ENCODE results near the gene VRK2. TPM values are rescaled to one million over a fixed set of nuclear protein-coding genes. Genes with fewer than 3 reads are reported as not detected.

The VRK2 gene
- polyA plus RNA-seq, 1 donor from 2014 or later = 0.45 TPM

GRCh38 chr2:58073008-58073407, 26.4 kb downstream of the VRK2 start:
- Histone ChIP-seq H3K27ac (ENCODE audit: low read length) (no peak overlapping the region), H3K4me3 (ENCODE audit: low read length) (no peak overlapping the region), H3K9ac (ENCODE audit: low read length) (no peak overlapping the region), H3K27me3 (ENCODE audit: insufficient read depth, low read depth, low read length) (no peaks in the 10 kb centered on the region), H4K20me1 (ENCODE audit: insufficient read depth) (no peaks in the 10 kb centered on the region), H3K4me2 (ENCODE audit: low read length) (no peak overlapping the region), H3K36me3 (ENCODE audit: insufficient read depth, low read length) (no peaks in the 10 kb centered on the region), H3K9me2 (ENCODE audit: insufficient read depth, low read length) (no peaks in the 10 kb centered on the region), H3K79me2 (replicated peaks; ENCODE audit: insufficient read depth, low read length) (no peaks in the 10 kb centered on the region), H2AFZ (ENCODE audit: low read depth, low read length) (no peak overlapping the region), H3F3A (ENCODE audit: insufficient read depth, low read length, poor library complexity, severe bottlenecking) (no peaks in the 10 kb centered on the region), H3K9me3 (ENCODE audit: low read length) (peaks cover 3% of the 10 kb centered on the region)
- TF ChIP-seq POLR2AphosphoS5 (IDR thresholded peaks at IDR 0.05) (no peak), MXI1 (conservative IDR thresholded peaks at IDR 0.05; ENCODE audit: poor library complexity, severe bottlenecking) (no peak), EZH2 (IDR thresholded peaks at IDR 0.05; ENCODE audit: borderline replicate concordance, insufficient read depth, low read length, poor library complexity, severe bottlenecking) (no peak), RAD21 (conservative IDR thresholded peaks at IDR 0.05) (no peak), TAF1 (IDR thresholded peaks at IDR 0.05; ENCODE audit: low read depth) (no peak), SMC3 (conservative IDR thresholded peaks at IDR 0.05; ENCODE audit: poor library complexity) (no peak)
- TF ChIP-seq, protein P1, sequence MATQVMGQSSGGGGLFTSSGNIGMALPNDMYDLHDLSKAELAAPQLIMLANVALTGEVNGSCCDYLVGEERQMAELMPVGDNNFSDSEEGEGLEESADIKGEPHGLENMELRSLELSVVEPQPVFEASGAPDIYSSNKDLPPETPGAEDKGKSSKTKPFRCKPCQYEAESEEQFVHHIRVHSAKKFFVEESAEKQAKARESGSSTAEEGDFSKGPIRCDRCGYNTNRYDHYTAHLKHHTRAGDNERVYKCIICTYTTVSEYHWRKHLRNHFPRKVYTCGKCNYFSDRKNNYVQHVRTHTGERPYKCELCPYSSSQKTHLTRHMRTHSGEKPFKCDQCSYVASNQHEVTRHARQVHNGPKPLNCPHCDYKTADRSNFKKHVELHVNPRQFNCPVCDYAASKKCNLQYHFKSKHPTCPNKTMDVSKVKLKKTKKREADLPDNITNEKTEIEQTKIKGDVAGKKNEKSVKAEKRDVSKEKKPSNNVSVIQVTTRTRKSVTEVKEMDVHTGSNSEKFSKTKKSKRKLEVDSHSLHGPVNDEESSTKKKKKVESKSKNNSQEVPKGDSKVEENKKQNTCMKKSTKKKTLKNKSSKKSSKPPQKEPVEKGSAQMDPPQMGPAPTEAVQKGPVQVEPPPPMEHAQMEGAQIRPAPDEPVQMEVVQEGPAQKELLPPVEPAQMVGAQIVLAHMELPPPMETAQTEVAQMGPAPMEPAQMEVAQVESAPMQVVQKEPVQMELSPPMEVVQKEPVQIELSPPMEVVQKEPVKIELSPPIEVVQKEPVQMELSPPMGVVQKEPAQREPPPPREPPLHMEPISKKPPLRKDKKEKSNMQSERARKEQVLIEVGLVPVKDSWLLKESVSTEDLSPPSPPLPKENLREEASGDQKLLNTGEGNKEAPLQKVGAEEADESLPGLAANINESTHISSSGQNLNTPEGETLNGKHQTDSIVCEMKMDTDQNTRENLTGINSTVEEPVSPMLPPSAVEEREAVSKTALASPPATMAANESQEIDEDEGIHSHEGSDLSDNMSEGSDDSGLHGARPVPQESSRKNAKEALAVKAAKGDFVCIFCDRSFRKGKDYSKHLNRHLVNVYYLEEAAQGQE (IDR thresholded peaks at IDR 0.05; ENCODE audit: borderline replicate concordance) = no peak
- TF ChIP-seq, protein P2, sequence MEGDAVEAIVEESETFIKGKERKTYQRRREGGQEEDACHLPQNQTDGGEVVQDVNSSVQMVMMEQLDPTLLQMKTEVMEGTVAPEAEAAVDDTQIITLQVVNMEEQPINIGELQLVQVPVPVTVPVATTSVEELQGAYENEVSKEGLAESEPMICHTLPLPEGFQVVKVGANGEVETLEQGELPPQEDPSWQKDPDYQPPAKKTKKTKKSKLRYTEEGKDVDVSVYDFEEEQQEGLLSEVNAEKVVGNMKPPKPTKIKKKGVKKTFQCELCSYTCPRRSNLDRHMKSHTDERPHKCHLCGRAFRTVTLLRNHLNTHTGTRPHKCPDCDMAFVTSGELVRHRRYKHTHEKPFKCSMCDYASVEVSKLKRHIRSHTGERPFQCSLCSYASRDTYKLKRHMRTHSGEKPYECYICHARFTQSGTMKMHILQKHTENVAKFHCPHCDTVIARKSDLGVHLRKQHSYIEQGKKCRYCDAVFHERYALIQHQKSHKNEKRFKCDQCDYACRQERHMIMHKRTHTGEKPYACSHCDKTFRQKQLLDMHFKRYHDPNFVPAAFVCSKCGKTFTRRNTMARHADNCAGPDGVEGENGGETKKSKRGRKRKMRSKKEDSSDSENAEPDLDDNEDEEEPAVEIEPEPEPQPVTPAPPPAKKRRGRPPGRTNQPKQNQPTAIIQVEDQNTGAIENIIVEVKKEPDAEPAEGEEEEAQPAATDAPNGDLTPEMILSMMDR (IDR thresholded peaks at IDR 0.05; ENCODE audit: poor library complexity, severe bottlenecking) = no peak

GRCh38 chr2:58073751-58074150, 27.1 kb downstream of the VRK2 start:
- Histone ChIP-seq H3F3A (ENCODE audit: insufficient read depth, low read length, poor library complexity, severe bottlenecking) (no peaks in the 10 kb centered on the region), H3K36me3 (ENCODE audit: insufficient read depth, low read length) (no peaks in the 10 kb centered on the region), H4K20me1 (ENCODE audit: insufficient read depth) (no peaks in the 10 kb centered on the region), H3K4me2 (ENCODE audit: low read length) (no peak overlapping the region), H3K27ac (ENCODE audit: low read length) (no peak overlapping the region), H3K79me2 (replicated peaks; ENCODE audit: insufficient read depth, low read length) (no peaks in the 10 kb centered on the region), H3K4me3 (ENCODE audit: low read length) (no peak overlapping the region), H3K9me2 (ENCODE audit: insufficient read depth, low read length) (no peaks in the 10 kb centered on the region), H3K9ac (ENCODE audit: low read length) (no peak overlapping the region), H3K27me3 (ENCODE audit: insufficient read depth, low read depth, low read length) (no peaks in the 10 kb centered on the region), H3K9me3 (ENCODE audit: low read length) (peaks cover 3% of the 10 kb centered on the region), H2AFZ (ENCODE audit: low read depth, low read length) (no peak overlapping the region)
- TF ChIP-seq SMC3 (conservative IDR thresholded peaks at IDR 0.05; ENCODE audit: poor library complexity) (no peak), RAD21 (conservative IDR thresholded peaks at IDR 0.05) (no peak), MXI1 (conservative IDR thresholded peaks at IDR 0.05; ENCODE audit: poor library complexity, severe bottlenecking) (no peak)

DNA sequence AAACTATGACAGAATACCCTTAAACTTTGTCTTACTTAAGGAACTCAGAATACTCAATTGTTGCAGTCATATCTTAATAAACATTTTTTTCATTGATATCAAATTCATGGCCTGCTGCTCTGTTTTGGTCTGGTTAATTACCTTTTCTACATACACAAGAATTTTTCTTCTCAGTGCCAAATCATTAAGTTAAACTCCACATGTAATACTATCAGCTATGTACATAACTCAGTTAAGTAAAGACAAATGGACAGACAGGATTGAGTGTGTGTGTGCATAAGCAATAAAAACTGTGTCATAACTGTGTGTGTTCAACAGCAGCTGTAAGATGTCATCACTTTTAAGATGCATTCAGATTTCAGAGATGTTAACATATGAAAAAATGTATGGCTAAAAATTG, 34.4 kb downstream of the VRK2 start:
- no peaks in the 10 kb centered on the region for H3K36me3 ChIP-seq (ENCODE audit: insufficient read depth, low read length)
- no peak overlapping the region for H3K9ac ChIP-seq (ENCODE audit: low read length)
- TF ChIP-seq, protein P2 (IDR thresholded peaks at IDR 0.05; ENCODE audit: poor library complexity, severe bottlenecking) = no peak
- TF ChIP-seq, protein P1 (IDR thresholded peaks at IDR 0.05; ENCODE audit: borderline replicate concordance) = no peak
- TF ChIP-seq SMC3 (conservative IDR thresholded peaks at IDR 0.05; ENCODE audit: poor library complexity) (no peak), POLR2AphosphoS5 (IDR thresholded peaks at IDR 0.05) (no peak), EP300 (conservative IDR thresholded peaks at IDR 0.05; ENCODE audit: poor library complexity, severe bottlenecking) (no peak), MXI1 (conservative IDR thresholded peaks at IDR 0.05; ENCODE audit: poor library complexity, severe bottlenecking) (no peak), EZH2 (IDR thresholded peaks at IDR 0.05; ENCODE audit: borderline replicate concordance, insufficient read depth, low read length, poor library complexity, severe bottlenecking) (no peak), TAF1 (IDR thresholded peaks at IDR 0.05; ENCODE audit: low read depth) (no peak), RAD21 (conservative IDR thresholded peaks at IDR 0.05) (no peak)
- H3K27me3 ChIP-seq (ENCODE audit: insufficient read depth, low read depth, low read length) = no peaks in the 10 kb centered on the region
- no peak overlapping the region for H3K27ac ChIP-seq (ENCODE audit: low read length)
- no peaks in the 10 kb centered on the region for H4K20me1 ChIP-seq (ENCODE audit: insufficient read depth)
- H3K4me2 ChIP-seq (ENCODE audit: low read length) = no peak overlapping the region
- H3K4me3 ChIP-seq (ENCODE audit: low read length) = no peak overlapping the region
- no peak overlapping the region for H2AFZ ChIP-seq (ENCODE audit: low read depth, low read length)
- no peaks in the 10 kb centered on the region for H3K79me2 ChIP-seq (replicated peaks; ENCODE audit: insufficient read depth, low read length)
- no peaks in the 10 kb centered on the region for H3K9me2 ChIP-seq (ENCODE audit: insufficient read depth, low read length)
- no peaks in the 10 kb centered on the region for H3K9me3 ChIP-seq (ENCODE audit: low read length)
- no peaks in the 10 kb centered on the region for H3F3A ChIP-seq (ENCODE audit: insufficient read depth, low read length, poor library complexity, severe bottlenecking)
